ENCODE data around the gene DDX25. TPM values are rescaled to one million over a fixed set of nuclear protein-coding genes. Genes with fewer than 3 reads are reported as not detected.

The DDX25 gene
- total RNA-seq, 1 experiment from 2014 or later, result 0.37 TPM

DNA sequence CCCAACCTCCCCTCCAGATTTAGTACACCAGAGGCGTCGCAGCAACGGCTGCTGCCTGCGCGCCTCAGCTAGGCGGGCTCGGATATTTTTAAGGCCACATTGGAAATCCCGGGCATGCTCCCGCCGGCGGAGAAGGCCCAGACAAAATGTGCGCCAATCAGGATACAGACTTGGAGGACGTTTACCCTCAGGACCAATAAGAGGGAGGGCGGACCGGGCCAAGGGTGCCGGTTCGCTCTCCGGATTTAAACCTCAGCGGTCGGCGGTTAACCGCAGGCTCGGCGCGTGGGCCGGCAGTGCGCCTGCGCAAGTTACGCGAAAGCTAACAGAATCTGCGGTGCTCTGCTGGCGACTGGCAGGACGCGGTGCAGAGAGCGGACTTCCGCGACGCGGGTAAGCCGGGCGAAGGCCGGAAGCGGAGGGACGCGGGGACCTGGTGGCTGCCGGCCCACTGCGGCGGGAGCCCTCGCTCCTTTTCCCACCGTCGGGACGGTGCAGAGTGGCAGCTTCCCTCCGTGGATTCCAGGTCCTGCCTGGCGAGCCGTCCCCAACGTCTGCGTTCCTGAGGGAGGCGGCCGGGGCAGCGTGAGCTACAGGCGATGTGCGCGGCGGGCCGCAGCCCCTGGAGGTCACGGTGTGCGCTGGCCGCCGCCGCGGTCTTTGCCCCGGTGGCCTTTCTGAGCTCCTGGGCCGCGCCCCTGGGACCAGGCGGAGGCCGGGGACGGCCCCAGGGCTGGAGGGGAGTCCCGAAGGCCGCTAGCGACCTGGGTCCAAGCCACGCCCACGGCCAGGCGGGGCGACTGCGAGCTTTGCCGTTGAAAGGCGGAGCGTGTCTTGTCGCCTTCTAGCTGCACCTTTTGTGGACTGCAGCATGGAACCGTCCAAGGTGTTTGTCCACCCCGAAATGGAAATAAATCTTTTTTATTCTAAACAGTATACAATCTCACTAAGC lies 16.7 kb upstream of the DDX25 start, which contains the start of gene HYLS1 (continued):
- TF ChIP-seq POLR2A (IDR thresholded peaks at IDR 0.05; ENCODE audit: borderline replicate concordance, extremely low read depth, insufficient read depth, insufficient read length) (peak; percentile 74), CEBPB (IDR thresholded peaks at IDR 0.05; ENCODE audit: low read depth) (no peak), YY1 (IDR thresholded peaks at IDR 0.05; ENCODE audit: extremely low read depth, insufficient replicate concordance, low read depth, low read length) (peak; percentile 23), MAX (IDR thresholded peaks at IDR 0.05) (peak; percentile 96), JUND (IDR thresholded peaks at IDR 0.05) (no peak)

DNA sequence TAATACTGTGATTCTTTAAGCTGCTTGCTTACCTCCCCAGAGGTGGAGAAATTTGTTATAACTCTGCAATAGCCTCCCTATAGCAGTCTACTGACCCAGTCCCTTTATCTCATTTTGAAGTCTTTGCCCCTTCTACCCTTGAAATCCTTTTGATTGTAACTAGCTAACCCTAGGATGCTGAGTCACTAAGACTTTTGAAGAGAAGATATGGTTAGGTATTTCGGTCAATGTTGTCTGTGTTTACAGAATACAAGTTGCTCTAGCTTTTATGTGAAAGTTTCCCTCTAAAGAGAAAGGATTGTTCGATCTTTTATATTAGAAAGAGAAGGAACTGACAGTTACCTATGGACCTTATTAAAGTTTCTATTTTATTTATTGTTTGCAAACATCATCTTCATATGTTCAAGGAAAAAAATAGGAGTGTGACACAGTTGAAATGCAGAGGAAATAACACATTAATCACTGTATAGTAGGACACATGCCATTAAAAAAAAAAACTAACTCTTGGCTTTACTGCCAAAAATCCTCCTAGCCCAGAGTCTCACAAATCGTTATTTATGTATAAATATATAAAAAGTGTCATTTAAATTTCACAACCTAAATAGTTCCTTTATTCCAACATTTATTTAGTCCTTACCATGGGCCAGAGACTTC lies 13.7 kb upstream of the DDX25 start:
- Histone ChIP-seq H3K9me3 (ENCODE audit: control insufficient read depth in 1 of 2, insufficient read depth in 1 of 2, low read depth in 1 of 2, low read length in 2 of 2) (no peaks in the 10 kb centered on the region), H3K79me2 (ENCODE audit: insufficient read depth, low read length) (peaks cover 77% of the 10 kb centered on the region), H3K4me2 (ENCODE audit: low read length) (no peak overlapping the region), H3K4me1 (ENCODE audit: control insufficient read depth in 1 of 2, insufficient read depth in 2 of 2, low read length in 2 of 2) (peaks cover 4 to 25% of the 10 kb centered on the region in 2 experiments; a peak in 3 of 4 replicates), H3K4me3 (replicated peaks in 1 of 2; ENCODE audit: low read depth in 1 of 2, low read length in 2 of 2) (no peak overlapping the region), H4K20me1 (ENCODE audit: insufficient read depth) (peaks cover 2% of the 10 kb centered on the region; the same call in 1 of the 2 replicates), H3K27ac (ENCODE audit: low read depth, low read length) (no peak overlapping the region), H3K9me2 (ENCODE audit: insufficient read depth) (no peaks in the 10 kb centered on the region), H3K9ac (ENCODE audit: low read length) (no peak overlapping the region), H3K27me3 (ENCODE audit: insufficient read depth, low read length) (no peaks in the 10 kb centered on the region), H2AFZ (ENCODE audit: low read depth, low read length, poor library complexity, severe bottlenecking) (no peak overlapping the region), H3K36me3 (ENCODE audit: control insufficient read depth in 1 of 2, insufficient read depth in 2 of 2, low read length in 2 of 2) (peaks cover 23 to 35% of the 10 kb centered on the region in 2 experiments; a peak in 3 of 4 replicates)
- DNase-seq (ENCODE audit: low read depth, low spot score) (no peak), ATAC-seq (no peak)
- TSS peak; percentile 16 for BruUV-seq (replicated peaks)
- POLR2A ChIA-PET, result no interaction called here
- CTCF ChIA-PET, result no interaction called here
- RAD21 ChIA-PET (ENCODE audit: low non-redundant PET in 1 of 2, low total read pairs in 2 of 2, uncharacterized antibody in 2 of 2, unreplicated experiment in 2 of 2), result no interaction called here
- TF ChIP-seq TCF7L2 (IDR thresholded peaks at IDR 0.05; ENCODE audit: borderline replicate concordance, extremely low read depth, insufficient read depth, insufficient read length) (no peak), ATF3 (IDR thresholded peaks at IDR 0.05) (no peak), ELF1 (IDR thresholded peaks at IDR 0.05; ENCODE audit: borderline replicate concordance, low read depth) (no peak), SP1 (IDR thresholded peaks at IDR 0.05; ENCODE audit: low read depth) (no peak), EZH2phosphoT487 (IDR thresholded peaks at IDR 0.05; ENCODE audit: borderline replicate concordance) (no peak), POLR2A (IDR thresholded peaks at IDR 0.05; ENCODE audit: borderline replicate concordance, extremely low read depth, insufficient read depth, insufficient read length) (no peak), JUND (IDR thresholded peaks at IDR 0.05) (no peak), FOSL1 (IDR thresholded peaks at IDR 0.05; ENCODE audit: low read depth) (no peak), MAX (IDR thresholded peaks at IDR 0.05) (no peak), EGR1 (IDR thresholded peaks at IDR 0.05; ENCODE audit: low read depth) (no peak), ZFX (IDR thresholded peaks at IDR 0.05) (no peak), ZNF274 (IDR thresholded peaks at IDR 0.05; ENCODE audit: low read depth, low read length) (no peak), POLR2AphosphoS5 (IDR thresholded peaks at IDR 0.05; ENCODE audit: low read depth, low read length) (no peak)
- TF ChIP-seq, protein P1, sequence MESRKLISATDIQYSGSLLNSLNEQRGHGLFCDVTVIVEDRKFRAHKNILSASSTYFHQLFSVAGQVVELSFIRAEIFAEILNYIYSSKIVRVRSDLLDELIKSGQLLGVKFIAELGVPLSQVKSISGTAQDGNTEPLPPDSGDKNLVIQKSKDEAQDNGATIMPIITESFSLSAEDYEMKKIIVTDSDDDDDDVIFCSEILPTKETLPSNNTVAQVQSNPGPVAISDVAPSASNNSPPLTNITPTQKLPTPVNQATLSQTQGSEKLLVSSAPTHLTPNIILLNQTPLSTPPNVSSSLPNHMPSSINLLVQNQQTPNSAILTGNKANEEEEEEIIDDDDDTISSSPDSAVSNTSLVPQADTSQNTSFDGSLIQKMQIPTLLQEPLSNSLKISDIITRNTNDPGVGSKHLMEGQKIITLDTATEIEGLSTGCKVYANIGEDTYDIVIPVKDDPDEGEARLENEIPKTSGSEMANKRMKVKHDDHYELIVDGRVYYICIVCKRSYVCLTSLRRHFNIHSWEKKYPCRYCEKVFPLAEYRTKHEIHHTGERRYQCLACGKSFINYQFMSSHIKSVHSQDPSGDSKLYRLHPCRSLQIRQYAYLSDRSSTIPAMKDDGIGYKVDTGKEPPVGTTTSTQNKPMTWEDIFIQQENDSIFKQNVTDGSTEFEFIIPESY (IDR thresholded peaks at IDR 0.05; ENCODE audit: extremely low read depth, insufficient replicate concordance, low read length), result no peak
- intact Hi-C loops (cut with micrococcal nuclease), result no loop called here
